Measurements from ENCODE around the gene KDM8.

The KDM8 gene

DNA sequence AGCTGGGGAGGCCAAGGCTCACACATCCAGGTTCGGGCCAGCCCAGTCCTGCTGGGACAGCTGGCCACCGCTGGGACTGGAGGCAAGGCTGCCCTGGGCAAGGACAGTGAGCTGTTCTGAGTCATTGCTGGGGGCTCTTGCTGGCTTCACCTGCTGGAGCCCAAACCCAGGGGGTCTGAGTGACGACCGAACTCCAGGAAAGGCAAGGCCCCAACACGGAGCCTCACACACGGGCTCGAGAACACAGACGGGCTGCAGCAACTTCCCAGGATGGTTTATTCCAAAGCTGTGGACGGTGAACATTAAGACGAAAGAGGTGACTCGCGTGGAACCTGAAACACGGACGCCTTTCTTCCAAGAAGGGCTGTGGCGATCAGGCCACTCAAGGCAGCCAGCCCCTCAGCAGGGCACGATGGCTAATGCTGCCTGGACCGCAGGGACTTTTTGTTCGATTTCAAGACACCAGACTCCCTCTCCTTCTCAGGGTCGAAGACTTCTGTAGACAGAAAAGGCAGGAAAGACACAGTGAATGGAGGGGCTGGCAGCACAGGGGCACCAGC is 21.5 kb downstream of the KDM8 start:
- DNase-seq (ENCODE audit: low read depth), result no peak
- no peak for TF ChIP-seq CTCF (conservative IDR thresholded peaks at IDR 0.05; ENCODE audit: low read depth, low read length)
- H3K4me3 ChIP-seq (ENCODE audit: low read depth, low read length), result no peak overlapping the region

DNA sequence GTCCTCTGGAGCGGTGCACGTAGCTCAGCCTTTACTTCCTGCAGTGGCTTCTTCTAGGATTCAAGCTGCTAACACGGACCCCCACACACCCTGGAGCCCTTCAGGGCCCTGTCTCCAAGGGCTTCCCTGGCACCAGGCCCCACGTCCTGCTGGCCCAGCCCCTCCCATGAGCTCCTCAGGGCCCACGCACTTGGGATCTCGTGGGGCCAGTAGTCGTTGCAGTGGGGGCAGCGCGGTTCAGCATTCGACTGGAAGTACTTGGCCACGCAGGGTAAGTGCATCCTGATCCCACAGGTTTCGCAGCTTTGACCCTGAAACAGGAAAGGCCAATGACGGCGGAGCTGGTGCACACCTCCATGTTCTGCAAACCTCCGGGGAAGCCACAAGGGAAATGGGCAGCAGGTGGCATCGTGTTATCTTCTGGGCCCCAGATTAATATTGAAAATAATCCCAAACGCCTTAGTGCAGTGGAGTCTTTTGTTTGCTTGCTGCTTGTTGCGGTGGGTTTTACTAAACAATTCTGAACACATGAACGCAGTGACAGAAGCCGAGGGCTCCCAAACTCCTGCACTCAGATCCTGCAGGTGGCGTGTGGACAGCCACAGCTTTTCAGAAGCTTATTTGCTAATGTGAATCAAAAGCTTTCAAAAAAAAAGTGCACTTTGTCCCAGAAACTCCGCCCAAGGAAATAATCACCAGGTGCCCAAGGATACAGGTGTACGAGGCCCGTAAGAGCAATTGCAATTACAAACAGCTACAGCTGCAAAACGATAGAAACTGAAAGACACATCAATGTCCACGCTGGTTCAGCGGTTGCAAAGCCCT is 22.4 kb downstream of the KDM8 start:
- no peak for TF ChIP-seq CTCF (conservative IDR thresholded peaks at IDR 0.05; ENCODE audit: low read depth, low read length)
- no peak overlapping the region for H3K4me3 ChIP-seq (ENCODE audit: low read depth, low read length)
- no peak for DNase-seq (ENCODE audit: low read depth)

DNA sequence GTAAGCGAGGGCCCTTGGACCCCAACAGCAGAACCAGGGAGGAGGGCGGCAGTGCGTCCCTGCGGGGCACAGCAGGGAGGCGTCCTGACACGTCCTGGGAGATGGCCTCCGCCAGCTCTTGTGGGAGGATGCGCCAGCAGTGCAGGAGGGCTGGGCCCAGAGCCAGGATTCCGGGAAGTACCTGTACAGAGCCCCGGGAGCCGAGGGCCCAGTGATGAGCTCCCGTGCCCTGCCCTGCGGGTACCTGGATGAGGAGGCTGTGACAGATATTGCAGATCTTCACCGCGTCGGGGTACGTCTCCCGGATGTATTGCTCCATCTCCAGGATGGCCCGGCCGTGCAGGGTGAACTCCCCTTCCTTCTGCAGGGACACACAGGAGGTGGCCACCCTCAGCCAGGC is 23.1 kb downstream of the KDM8 start:
- no peak overlapping the region for H3K4me3 ChIP-seq (ENCODE audit: low read depth, low read length)
- TF ChIP-seq CTCF (conservative IDR thresholded peaks at IDR 0.05; ENCODE audit: low read depth, low read length), result no peak
- DNase-seq (ENCODE audit: low read depth), result no peak

DNA sequence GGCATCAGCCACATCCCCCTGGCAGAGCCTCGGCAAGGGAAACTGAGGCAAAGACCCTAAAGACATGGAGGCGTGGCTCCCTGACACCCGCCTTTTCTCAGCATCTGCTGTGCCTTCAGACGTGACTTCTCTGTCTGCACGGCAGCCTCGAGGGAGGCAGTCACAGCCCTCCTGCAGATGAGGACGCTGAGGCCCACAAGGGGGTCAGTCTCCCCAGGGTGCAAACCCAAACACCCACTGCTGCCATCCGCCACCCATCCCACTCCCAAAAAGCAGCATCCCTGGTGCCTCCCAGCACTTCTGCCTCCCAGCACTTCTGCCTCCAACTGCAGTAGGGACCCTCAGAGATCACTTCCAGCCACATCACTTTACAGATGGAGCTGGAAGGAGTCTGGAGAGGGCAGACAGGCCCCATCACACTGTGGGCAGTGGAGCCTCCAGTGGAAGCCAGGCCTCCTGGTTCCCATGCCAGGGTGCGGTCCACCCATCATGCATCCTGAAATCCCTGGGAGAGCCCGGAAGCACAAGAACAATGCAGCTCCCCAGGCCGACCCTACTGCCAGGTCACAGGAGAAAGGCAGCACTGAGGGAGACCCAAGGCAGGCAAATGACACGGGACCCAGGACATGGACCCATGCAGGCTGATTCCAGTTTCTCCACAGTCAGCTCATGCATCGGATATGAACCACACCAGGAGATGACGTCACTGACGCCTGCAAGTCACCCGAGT is 23.8 kb downstream of the KDM8 start:
- no peak for DNase-seq (ENCODE audit: low read depth)
- no peak for TF ChIP-seq CTCF (conservative IDR thresholded peaks at IDR 0.05; ENCODE audit: low read depth, low read length)
- no peak overlapping the region for H3K4me3 ChIP-seq (ENCODE audit: low read depth, low read length)

GRCh38 chr16:27228045-27228444 is 24.7 kb downstream of the KDM8 start:
- no peak for DNase-seq (ENCODE audit: low read depth)
- no peak overlapping the region for H3K4me3 ChIP-seq (ENCODE audit: low read depth, low read length)
- no peak for TF ChIP-seq CTCF (conservative IDR thresholded peaks at IDR 0.05; ENCODE audit: low read depth, low read length)

DNA sequence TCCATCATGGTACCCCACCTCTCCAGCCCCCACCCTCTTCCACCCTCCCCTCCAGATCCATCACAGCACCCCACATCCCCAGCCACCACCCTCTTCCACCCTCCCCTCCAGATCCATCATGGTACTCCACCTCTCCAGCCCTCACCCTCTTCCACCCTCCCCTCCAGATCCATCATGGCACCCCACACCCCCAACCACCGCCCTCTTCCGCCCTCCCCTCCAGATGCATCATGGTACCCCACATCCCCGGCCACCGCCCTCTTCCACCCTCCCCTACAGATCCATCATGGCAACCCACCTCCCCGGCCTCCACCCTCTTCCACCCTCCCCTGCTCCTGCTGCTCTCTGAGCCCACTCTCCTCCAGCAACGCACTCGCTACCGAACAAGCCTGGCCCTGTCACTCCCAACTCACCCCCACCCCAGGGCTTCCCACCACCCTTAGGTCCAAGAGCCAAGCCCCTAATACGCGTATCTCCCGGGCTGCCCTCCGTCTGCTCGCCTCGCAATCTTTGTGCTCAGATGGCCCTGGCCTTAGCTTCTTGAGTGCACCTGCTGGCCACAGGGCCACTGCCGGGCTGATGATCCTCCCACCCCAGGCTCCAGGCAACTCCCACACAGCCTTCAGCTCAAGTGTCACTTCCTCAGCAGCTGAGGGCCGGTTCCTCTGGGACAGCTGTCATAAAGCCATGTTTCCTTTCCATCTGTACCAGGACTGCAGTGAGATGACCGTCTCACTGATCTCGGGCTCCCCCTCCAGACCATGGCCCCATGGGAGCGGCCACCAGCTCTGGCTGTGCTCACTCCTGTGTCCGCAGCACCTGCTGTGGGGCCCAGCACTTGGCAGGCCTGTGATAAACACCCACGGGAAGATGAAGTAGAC is 25.5 kb downstream of the KDM8 start:
- H3K4me3 ChIP-seq (ENCODE audit: low read depth, low read length), result no peak overlapping the region
- TF ChIP-seq CTCF (conservative IDR thresholded peaks at IDR 0.05; ENCODE audit: low read depth, low read length), result no peak
- no peak for DNase-seq (ENCODE audit: low read depth)
